ENCODE data around the gene GPC5.

The GPC5 gene

DNA sequence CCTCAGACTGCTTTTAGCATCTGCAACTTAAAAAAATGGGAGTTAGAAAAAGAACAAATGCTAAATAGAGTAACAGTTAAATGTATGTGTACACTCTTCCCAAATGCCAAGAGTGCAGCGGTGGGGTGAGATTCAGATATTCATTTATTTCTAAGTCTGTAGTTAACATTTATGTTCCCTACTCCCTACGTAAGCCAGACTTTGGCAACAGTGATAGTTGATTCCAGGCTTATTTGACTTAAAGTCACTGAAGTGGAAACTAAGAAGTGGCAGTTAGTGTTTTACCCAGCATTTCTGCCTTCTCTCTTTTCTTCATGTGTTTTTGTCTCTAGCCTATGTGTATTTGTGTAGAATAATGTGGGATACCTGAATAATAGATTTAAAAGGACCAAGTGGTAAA is 46.4 kb upstream of the GPC5 start:
- TF ChIP-seq, protein P1, sequence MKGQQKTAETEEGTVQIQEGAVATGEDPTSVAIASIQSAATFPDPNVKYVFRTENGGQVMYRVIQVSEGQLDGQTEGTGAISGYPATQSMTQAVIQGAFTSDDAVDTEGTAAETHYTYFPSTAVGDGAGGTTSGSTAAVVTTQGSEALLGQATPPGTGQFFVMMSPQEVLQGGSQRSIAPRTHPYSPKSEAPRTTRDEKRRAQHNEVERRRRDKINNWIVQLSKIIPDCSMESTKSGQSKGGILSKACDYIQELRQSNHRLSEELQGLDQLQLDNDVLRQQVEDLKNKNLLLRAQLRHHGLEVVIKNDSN (IDR thresholded peaks at IDR 0.05): no peak
- TF ChIP-seq ZBTB7A (IDR thresholded peaks at IDR 0.05; ENCODE audit: low read depth) (no peak), EGR1 (IDR thresholded peaks at IDR 0.05) (no peak), NFIC (IDR thresholded peaks at IDR 0.05) (no peak), TAF1 (IDR thresholded peaks at IDR 0.05; ENCODE audit: low read depth) (no peak), YY1 (IDR thresholded peaks at IDR 0.05; ENCODE audit: low read depth) (no peak), RAD21 (IDR thresholded peaks at IDR 0.05; ENCODE audit: low read depth) (no peak), TEAD4 (IDR thresholded peaks at IDR 0.05) (no peak), EP300 (IDR thresholded peaks at IDR 0.05; ENCODE audit: borderline replicate concordance) (no peak), CREB1 (IDR thresholded peaks at IDR 0.05; ENCODE audit: low read depth) (no peak), FOXM1 (IDR thresholded peaks at IDR 0.05; ENCODE audit: borderline replicate concordance, low read depth) (no peak), TCF12 (IDR thresholded peaks at IDR 0.05; ENCODE audit: low read depth) (no peak), CEBPB (IDR thresholded peaks at IDR 0.05) (no peak)
- TF ChIP-seq, protein P2, sequence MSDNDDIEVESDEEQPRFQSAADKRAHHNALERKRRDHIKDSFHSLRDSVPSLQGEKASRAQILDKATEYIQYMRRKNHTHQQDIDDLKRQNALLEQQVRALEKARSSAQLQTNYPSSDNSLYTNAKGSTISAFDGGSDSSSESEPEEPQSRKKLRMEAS (IDR thresholded peaks at IDR 0.05): no peak
- TF ChIP-seq, protein P3, sequence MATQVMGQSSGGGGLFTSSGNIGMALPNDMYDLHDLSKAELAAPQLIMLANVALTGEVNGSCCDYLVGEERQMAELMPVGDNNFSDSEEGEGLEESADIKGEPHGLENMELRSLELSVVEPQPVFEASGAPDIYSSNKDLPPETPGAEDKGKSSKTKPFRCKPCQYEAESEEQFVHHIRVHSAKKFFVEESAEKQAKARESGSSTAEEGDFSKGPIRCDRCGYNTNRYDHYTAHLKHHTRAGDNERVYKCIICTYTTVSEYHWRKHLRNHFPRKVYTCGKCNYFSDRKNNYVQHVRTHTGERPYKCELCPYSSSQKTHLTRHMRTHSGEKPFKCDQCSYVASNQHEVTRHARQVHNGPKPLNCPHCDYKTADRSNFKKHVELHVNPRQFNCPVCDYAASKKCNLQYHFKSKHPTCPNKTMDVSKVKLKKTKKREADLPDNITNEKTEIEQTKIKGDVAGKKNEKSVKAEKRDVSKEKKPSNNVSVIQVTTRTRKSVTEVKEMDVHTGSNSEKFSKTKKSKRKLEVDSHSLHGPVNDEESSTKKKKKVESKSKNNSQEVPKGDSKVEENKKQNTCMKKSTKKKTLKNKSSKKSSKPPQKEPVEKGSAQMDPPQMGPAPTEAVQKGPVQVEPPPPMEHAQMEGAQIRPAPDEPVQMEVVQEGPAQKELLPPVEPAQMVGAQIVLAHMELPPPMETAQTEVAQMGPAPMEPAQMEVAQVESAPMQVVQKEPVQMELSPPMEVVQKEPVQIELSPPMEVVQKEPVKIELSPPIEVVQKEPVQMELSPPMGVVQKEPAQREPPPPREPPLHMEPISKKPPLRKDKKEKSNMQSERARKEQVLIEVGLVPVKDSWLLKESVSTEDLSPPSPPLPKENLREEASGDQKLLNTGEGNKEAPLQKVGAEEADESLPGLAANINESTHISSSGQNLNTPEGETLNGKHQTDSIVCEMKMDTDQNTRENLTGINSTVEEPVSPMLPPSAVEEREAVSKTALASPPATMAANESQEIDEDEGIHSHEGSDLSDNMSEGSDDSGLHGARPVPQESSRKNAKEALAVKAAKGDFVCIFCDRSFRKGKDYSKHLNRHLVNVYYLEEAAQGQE (IDR thresholded peaks at IDR 0.05; ENCODE audit: low read depth): no peak

DNA sequence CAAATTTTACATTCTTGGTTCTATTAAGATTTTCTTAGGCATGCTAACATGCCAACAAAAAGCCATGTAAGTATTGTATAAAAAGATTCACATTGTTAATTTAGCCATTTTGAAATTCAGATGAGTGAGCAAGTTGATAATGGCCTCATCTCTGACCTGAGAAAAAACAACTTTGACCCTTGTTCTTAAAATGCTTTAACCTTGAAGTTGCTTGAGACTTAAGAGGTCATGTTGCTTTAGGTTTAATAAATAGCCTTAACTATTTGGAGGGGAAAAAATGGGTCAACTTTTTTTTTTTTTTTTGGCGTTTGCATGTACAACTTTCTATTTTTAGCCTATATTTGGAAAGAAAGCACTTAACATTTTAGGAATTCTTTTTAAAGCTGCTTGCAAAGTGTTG is 44.9 kb upstream of the GPC5 start:
- TF ChIP-seq TEAD4 (IDR thresholded peaks at IDR 0.05) (no peak), RAD21 (IDR thresholded peaks at IDR 0.05; ENCODE audit: low read depth) (no peak), YY1 (IDR thresholded peaks at IDR 0.05; ENCODE audit: low read depth) (no peak), CEBPB (IDR thresholded peaks at IDR 0.05) (no peak), ZBTB7A (IDR thresholded peaks at IDR 0.05; ENCODE audit: low read depth) (no peak), CREB1 (IDR thresholded peaks at IDR 0.05; ENCODE audit: low read depth) (no peak), EGR1 (IDR thresholded peaks at IDR 0.05) (no peak), NFIC (IDR thresholded peaks at IDR 0.05) (no peak), FOXM1 (IDR thresholded peaks at IDR 0.05; ENCODE audit: borderline replicate concordance, low read depth) (no peak)
- TF ChIP-seq, protein P2 (IDR thresholded peaks at IDR 0.05): no peak
- TF ChIP-seq, protein P3 (IDR thresholded peaks at IDR 0.05; ENCODE audit: low read depth): no peak

DNA sequence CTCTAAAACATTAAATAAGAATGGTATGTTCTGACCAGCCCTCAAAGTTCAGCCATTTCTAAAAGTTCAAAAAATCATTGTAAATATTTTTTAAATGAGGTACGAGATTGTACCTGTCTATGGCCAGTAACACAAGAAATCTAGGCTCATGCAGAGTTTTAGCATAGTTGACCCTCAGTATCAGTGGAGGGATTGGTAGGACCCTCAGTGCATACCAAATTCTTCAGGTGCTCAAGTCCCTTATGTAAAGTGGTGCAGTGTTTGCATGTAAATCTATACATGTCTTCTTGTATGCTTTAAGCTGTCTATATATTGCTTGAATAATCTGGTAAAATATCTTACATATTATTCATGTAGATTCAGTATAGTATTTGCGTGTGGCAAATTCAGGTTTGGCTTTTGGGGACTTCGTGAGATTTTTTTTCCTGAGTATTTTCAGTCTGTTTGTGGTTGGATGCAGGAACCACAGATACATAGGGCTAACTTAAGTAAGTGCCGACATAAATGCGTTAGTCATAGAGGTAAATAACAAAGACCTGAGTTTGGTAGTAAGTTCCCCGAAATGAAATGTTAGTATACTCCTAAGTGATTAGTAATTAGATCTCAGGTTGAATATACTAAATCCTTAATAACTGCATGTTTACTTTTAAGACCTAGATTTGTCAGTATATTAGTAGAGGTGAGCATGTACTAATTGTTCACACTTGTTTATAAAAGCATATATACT is 43.2 kb upstream of the GPC5 start:
- TF ChIP-seq RAD21 (IDR thresholded peaks at IDR 0.05; ENCODE audit: low read depth) (no peak), TEAD4 (IDR thresholded peaks at IDR 0.05) (no peak), CREB1 (IDR thresholded peaks at IDR 0.05; ENCODE audit: low read depth) (no peak)
- TF ChIP-seq, protein P2 (IDR thresholded peaks at IDR 0.05): no peak

DNA sequence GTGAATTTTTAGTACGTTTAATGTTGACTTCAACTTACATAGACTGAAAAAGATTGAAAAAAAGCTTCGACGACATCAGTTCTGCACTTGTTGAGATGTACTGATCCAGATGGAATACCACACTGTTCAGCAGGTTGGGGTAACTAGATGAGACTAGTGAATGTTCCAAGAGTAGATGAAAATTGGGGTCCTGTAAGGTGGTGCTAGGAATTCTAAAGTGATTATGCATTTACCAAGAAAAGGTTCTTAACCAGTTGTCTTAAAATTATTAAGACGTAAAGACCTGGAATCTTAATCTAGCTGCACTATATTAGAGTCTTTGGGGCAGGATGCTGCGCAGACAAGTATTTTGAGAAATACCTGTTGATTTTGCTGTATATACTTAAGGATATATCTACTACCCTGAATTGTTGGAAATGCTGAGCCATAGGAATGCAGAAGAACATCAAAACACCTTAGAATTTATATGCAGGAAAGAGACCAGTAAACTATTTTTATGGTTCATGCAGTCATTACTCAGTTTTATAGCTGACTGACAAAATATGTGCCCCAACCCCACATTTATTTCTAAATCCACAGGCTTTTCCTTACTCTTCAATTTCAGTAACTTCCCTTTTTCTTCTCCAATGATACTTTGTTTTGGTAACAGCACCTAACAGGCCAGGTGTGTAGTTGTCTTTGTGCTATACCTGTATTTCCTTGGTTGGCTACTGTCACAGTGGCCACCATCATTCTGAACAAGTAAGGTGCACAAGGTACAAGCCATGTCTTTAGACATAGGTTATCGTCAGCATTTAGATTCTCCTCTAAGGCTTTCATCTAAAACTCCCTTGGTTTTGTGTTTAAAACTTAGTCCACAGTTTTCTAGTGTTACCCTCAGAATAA is 42.4 kb upstream of the GPC5 start:
- TF ChIP-seq EGR1 (IDR thresholded peaks at IDR 0.05): no peak
- TF ChIP-seq, protein P2 (IDR thresholded peaks at IDR 0.05): no peak
- no peak for TF ChIP-seq YY1 (IDR thresholded peaks at IDR 0.05; ENCODE audit: low read depth)
- no peak for TF ChIP-seq NFIC (IDR thresholded peaks at IDR 0.05)
- no peak for TF ChIP-seq TCF12 (IDR thresholded peaks at IDR 0.05; ENCODE audit: low read depth)
- no peak for TF ChIP-seq TEAD4 (IDR thresholded peaks at IDR 0.05)
- no peak for TF ChIP-seq CREB1 (IDR thresholded peaks at IDR 0.05; ENCODE audit: low read depth)
- no peak for TF ChIP-seq FOXM1 (IDR thresholded peaks at IDR 0.05; ENCODE audit: borderline replicate concordance, low read depth)
- no peak for TF ChIP-seq CEBPB (IDR thresholded peaks at IDR 0.05)
- TF ChIP-seq, protein P1 (IDR thresholded peaks at IDR 0.05): no peak
- no peak for TF ChIP-seq ZBTB7A (IDR thresholded peaks at IDR 0.05; ENCODE audit: low read depth)
- TF ChIP-seq EP300 (IDR thresholded peaks at IDR 0.05; ENCODE audit: borderline replicate concordance): no peak
- no peak for TF ChIP-seq RAD21 (IDR thresholded peaks at IDR 0.05; ENCODE audit: low read depth)
- TF ChIP-seq TAF1 (IDR thresholded peaks at IDR 0.05; ENCODE audit: low read depth): no peak
- TF ChIP-seq, protein P3 (IDR thresholded peaks at IDR 0.05; ENCODE audit: low read depth): no peak
